ENCODE data around the gene DNAAF6. TPM values are rescaled to one million over a fixed set of nuclear protein-coding genes. Genes with fewer than 3 reads are reported as not detected.

The DNAAF6 gene
- total RNA-seq, 1 experiment from 2014 or later = not detected

GRCh38 chrX:107204068-107204605, 2.3 kb upstream of the DNAAF6 start:
- Mint-ChIP-seq H3K27me3 (ENCODE audit: unreplicated experiment) (no peaks in the 10 kb centered on the region), H3K4me3 (ENCODE audit: low read depth, unreplicated experiment) (peak overlapping the region; percentile 65), H3K27ac (ENCODE audit: unreplicated experiment) (peak overlapping the region; percentile 66), H3K36me3 (ENCODE audit: insufficient read depth, unreplicated experiment) (peaks cover 24% of the 10 kb centered on the region), H3K4me1 (ENCODE audit: low read depth, unreplicated experiment) (no peaks in the 10 kb centered on the region), H3K9me3 (ENCODE audit: low read depth, unreplicated experiment) (no peaks in the 10 kb centered on the region)
- CTCF ChIA-PET = no interaction called here
- no peak for TF ChIP-seq CTCF (IDR thresholded peaks at IDR 0.05; ENCODE audit: unreplicated experiment)
- peak; percentile 66 for DNase-seq
- TSS peak; percentile 12 for BruUV-seq (replicated peaks)
- intact Hi-C loops (cut with micrococcal nuclease; ENCODE audit: unreplicated experiment) = loop anchor here (5.0 kb wide), 1 partner anchor 87 kb away; the partner anchor contains the start of gene RBM41

GRCh38 chrX:107206697-107207065, 270 bp downstream of the DNAAF6 start:
- DNase-seq = no peak
- no peaks in the 10 kb centered on the region for H3K27me3 Mint-ChIP-seq (ENCODE audit: unreplicated experiment)
- H3K4me3 Mint-ChIP-seq (ENCODE audit: low read depth, unreplicated experiment) = peak overlapping the region; percentile 83
- H3K27ac Mint-ChIP-seq (ENCODE audit: unreplicated experiment) = peak overlapping the region; percentile 85
- TF ChIP-seq CTCF (IDR thresholded peaks at IDR 0.05; ENCODE audit: unreplicated experiment) = no peak
- H3K9me3 Mint-ChIP-seq (ENCODE audit: low read depth, unreplicated experiment) = no peaks in the 10 kb centered on the region
- no TSS peak for BruUV-seq (replicated peaks)
- H3K4me1 Mint-ChIP-seq (ENCODE audit: low read depth, unreplicated experiment) = no peaks in the 10 kb centered on the region
- H3K36me3 Mint-ChIP-seq (ENCODE audit: insufficient read depth, unreplicated experiment) = peaks cover 24% of the 10 kb centered on the region
- CTCF ChIA-PET = interaction anchor here (1.2 kb wide), 1 partner anchor 51 kb away, joined by 4 read pairs; no protein-coding TSS in a partner anchor
- intact Hi-C loops (cut with micrococcal nuclease; ENCODE audit: unreplicated experiment) = loop anchor here (5.0 kb wide), 1 partner anchor 69 kb away; no protein-coding TSS in a partner anchor

- H3K27me3 Mint-ChIP-seq (ENCODE audit: unreplicated experiment) = no peaks in the 10 kb centered on the region
- no peaks in the 10 kb centered on the region for H3K4me1 Mint-ChIP-seq (ENCODE audit: low read depth, unreplicated experiment)
- no TSS peak for BruUV-seq (replicated peaks)
- H3K9me3 Mint-ChIP-seq (ENCODE audit: low read depth, unreplicated experiment) = no peaks in the 10 kb centered on the region
- CTCF ChIA-PET = no interaction called here
- DNase-seq = no peak
- H3K36me3 Mint-ChIP-seq (ENCODE audit: insufficient read depth, unreplicated experiment) = peaks cover 24% of the 10 kb centered on the region
- TF ChIP-seq CTCF (IDR thresholded peaks at IDR 0.05; ENCODE audit: unreplicated experiment) = no peak
- H3K27ac Mint-ChIP-seq (ENCODE audit: unreplicated experiment) = peak overlapping the region; percentile 85
- H3K4me3 Mint-ChIP-seq (ENCODE audit: low read depth, unreplicated experiment) = no peak overlapping the region
- intact Hi-C loops (cut with micrococcal nuclease; ENCODE audit: unreplicated experiment) = loop anchor here (5.0 kb wide), 1 partner anchor 70 kb away; no protein-coding TSS in a partner anchor
Observed at GRCh38 chrX:107207089-107207488, 678 bp downstream of the DNAAF6 start.

- DNase-seq = no peak
- Mint-ChIP-seq H3K4me3 (ENCODE audit: low read depth, unreplicated experiment) (no peak overlapping the region), H3K9me3 (ENCODE audit: low read depth, unreplicated experiment) (no peaks in the 10 kb centered on the region), H3K4me1 (ENCODE audit: low read depth, unreplicated experiment) (no peaks in the 10 kb centered on the region), H3K36me3 (ENCODE audit: insufficient read depth, unreplicated experiment) (peaks cover 24% of the 10 kb centered on the region), H3K27ac (ENCODE audit: unreplicated experiment) (no peak overlapping the region), H3K27me3 (ENCODE audit: unreplicated experiment) (no peaks in the 10 kb centered on the region)
- TF ChIP-seq CTCF (IDR thresholded peaks at IDR 0.05; ENCODE audit: unreplicated experiment) = no peak
- no TSS peak for BruUV-seq (replicated peaks)
- CTCF ChIA-PET = no interaction called here
- intact Hi-C loops (cut with micrococcal nuclease; ENCODE audit: unreplicated experiment) = loop anchor here (5.0 kb wide), 1 partner anchor 71 kb away; no protein-coding TSS in a partner anchor
Observed at GRCh38 chrX:107207943-107208342, 1.5 kb downstream of the DNAAF6 start.
